ENCODE results near the gene RPF1.

The RPF1 gene

DNA sequence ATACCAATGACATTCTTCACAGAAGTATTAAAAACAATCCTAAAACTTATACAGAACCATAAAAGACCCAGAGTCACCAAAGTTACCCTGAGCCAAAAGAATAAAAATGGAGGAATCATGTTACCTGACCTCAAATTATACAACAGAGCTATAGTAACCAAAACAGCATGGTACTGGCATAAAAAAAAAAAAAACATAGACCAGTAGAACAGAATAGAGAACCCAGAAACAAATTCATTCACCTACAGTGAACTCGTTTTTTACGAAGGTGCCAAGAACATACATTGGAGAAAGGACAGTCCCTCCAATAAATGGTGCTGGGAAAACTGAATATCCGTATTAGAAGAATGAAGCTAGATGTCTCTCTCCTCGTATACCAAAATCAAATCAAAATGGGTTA lies 30.0 kb downstream of the RPF1 start (continued):
- TF ChIP-seq, protein P1, sequence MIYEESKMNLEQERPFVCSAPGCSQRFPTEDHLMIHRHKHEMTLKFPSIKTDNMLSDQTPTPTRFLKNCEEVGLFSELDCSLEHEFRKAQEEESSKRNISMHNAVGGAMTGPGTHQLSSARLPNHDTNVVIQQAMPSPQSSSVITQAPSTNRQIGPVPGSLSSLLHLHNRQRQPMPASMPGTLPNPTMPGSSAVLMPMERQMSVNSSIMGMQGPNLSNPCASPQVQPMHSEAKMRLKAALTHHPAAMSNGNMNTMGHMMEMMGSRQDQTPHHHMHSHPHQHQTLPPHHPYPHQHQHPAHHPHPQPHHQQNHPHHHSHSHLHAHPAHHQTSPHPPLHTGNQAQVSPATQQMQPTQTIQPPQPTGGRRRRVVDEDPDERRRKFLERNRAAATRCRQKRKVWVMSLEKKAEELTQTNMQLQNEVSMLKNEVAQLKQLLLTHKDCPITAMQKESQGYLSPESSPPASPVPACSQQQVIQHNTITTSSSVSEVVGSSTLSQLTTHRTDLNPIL (CRISPR knock-in tag; IDR thresholded peaks at IDR 0.05; ENCODE audit: low read depth) = no peak
- no peak for TF ChIP-seq BACH2 (CRISPR knock-in tag; IDR thresholded peaks at IDR 0.05; ENCODE audit: borderline replicate concordance)
- no peak for TF ChIP-seq OSR1 (CRISPR knock-in tag; IDR thresholded peaks at IDR 0.05)
- TF ChIP-seq PPARA (CRISPR knock-in tag; IDR thresholded peaks at IDR 0.05; ENCODE audit: borderline replicate concordance) = no peak
- no peak for TF ChIP-seq ESRRG (CRISPR knock-in tag; IDR thresholded peaks at IDR 0.05)

DNA sequence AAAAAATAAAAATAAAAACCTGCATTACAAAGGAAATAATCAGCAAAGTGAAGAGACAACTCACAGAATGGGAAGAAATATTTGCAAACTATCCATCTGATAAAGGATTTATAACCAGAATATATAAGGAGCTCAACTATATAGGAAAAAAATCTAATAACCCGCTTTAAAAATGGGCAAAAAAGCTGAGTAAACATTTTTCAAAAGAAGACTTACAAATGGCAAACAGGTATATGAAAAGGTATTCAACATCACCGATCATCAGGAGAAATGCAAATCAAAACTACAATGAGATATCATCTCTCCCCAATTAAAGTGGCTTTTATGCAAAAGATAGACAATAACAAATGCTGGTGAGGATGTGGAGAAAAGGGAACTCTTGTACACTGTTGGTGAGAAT lies 31.1 kb downstream of the RPF1 start:
- no peak for ATAC-seq
- no peak for TF ChIP-seq ZNF8 (CRISPR knock-in tag; IDR thresholded peaks at IDR 0.05)

DNA sequence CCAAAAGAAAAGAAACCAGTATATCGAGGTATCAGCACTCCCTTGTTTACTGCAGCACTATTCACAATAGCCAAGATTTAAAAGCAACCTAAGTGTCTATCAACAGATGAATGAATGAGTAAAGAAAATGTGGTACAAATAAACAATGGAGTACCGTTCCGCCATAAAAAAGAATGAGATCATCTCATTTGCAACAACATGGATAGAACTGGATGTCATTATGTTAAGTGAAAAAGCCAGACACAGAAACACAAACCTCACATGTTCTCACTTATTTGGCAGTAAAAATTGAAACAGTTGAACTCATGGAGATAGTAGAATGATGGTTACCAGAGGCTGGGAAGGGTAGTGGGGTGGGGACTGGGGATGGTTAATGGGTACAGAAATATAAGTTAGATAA lies 31.6 kb downstream of the RPF1 start:
- no peak for ATAC-seq
- TF ChIP-seq ISL1 (CRISPR knock-in tag; IDR thresholded peaks at IDR 0.05) = no peak
- no peak for TF ChIP-seq TCF4 (CRISPR knock-in tag; IDR thresholded peaks at IDR 0.05; ENCODE audit: borderline replicate concordance)
- TF ChIP-seq, protein P2, sequence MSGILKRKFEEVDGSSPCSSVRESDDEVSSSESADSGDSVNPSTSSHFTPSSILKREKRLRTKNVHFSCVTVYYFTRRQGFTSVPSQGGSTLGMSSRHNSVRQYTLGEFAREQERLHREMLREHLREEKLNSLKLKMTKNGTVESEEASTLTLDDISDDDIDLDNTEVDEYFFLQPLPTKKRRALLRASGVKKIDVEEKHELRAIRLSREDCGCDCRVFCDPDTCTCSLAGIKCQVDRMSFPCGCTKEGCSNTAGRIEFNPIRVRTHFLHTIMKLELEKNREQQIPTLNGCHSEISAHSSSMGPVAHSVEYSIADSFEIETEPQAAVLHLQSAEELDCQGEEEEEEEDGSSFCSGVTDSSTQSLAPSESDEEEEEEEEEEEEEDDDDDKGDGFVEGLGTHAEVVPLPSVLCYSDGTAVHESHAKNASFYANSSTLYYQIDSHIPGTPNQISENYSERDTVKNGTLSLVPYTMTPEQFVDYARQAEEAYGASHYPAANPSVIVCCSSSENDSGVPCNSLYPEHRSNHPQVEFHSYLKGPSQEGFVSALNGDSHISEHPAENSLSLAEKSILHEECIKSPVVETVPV (CRISPR knock-in tag; IDR thresholded peaks at IDR 0.05) = no peak
- TF ChIP-seq SNAI2 (CRISPR knock-in tag; IDR thresholded peaks at IDR 0.05) = no peak
- TF ChIP-seq, protein P1 (CRISPR knock-in tag; IDR thresholded peaks at IDR 0.05; ENCODE audit: low read depth) = no peak
- no peak for TF ChIP-seq ARNTL (CRISPR knock-in tag; IDR thresholded peaks at IDR 0.05; ENCODE audit: borderline replicate concordance, low read depth)
- TF ChIP-seq, protein P3, sequence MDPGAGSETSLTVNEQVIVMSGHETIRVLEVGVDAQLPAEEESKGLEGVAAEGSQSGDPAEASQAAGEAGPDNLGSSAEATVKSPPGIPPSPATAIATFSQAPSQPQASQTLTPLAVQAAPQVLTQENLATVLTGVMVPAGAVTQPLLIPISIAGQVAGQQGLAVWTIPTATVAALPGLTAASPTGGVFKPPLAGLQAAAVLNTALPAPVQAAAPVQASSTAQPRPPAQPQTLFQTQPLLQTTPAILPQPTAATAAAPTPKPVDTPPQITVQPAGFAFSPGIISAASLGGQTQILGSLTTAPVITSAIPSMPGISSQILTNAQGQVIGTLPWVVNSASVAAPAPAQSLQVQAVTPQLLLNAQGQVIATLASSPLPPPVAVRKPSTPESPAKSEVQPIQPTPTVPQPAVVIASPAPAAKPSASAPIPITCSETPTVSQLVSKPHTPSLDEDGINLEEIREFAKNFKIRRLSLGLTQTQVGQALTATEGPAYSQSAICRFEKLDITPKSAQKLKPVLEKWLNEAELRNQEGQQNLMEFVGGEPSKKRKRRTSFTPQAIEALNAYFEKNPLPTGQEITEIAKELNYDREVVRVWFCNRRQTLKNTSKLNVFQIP (CRISPR knock-in tag; IDR thresholded peaks at IDR 0.05; ENCODE audit: borderline replicate concordance, low read depth) = no peak
- TF ChIP-seq, protein P4, sequence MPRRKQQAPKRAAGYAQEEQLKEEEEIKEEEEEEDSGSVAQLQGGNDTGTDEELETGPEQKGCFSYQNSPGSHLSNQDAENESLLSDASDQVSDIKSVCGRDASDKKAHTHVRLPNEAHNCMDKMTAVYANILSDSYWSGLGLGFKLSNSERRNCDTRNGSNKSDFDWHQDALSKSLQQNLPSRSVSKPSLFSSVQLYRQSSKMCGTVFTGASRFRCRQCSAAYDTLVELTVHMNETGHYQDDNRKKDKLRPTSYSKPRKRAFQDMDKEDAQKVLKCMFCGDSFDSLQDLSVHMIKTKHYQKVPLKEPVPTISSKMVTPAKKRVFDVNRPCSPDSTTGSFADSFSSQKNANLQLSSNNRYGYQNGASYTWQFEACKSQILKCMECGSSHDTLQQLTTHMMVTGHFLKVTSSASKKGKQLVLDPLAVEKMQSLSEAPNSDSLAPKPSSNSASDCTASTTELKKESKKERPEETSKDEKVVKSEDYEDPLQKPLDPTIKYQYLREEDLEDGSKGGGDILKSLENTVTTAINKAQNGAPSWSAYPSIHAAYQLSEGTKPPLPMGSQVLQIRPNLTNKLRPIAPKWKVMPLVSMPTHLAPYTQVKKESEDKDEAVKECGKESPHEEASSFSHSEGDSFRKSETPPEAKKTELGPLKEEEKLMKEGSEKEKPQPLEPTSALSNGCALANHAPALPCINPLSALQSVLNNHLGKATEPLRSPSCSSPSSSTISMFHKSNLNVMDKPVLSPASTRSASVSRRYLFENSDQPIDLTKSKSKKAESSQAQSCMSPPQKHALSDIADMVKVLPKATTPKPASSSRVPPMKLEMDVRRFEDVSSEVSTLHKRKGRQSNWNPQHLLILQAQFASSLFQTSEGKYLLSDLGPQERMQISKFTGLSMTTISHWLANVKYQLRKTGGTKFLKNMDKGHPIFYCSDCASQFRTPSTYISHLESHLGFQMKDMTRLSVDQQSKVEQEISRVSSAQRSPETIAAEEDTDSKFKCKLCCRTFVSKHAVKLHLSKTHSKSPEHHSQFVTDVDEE (CRISPR knock-in tag; IDR thresholded peaks at IDR 0.05) = no peak
- no peak for TF ChIP-seq ESRRG (CRISPR knock-in tag; IDR thresholded peaks at IDR 0.05)
- TF ChIP-seq ZFP3 (CRISPR knock-in tag; IDR thresholded peaks at IDR 0.05) = no peak
- TF ChIP-seq ZNF565 (CRISPR knock-in tag; conservative IDR thresholded peaks at IDR 0.05; ENCODE audit: low read depth) = no peak

DNA sequence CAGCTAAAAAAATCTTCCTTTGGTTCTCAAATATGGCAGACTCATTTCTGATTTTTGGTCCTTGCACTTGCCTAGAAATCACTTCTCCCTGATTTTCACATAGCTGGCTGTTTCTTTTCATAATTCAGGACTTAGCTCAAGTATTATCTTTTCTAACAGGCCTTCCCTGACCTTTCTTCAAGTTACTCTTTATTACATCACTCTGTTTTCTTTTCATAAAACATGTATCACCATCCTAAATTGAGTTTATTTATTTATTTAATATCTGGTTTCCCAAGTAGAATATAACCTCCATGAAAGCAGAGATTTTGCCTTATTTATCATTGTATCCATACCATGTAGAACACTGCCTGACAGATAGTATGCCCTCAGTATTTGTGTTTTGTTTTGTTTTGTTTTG lies 45.5 kb downstream of the RPF1 start:
- no peak for TF ChIP-seq OSR1 (CRISPR knock-in tag; IDR thresholded peaks at IDR 0.05)
- TF ChIP-seq, protein P4 (CRISPR knock-in tag; IDR thresholded peaks at IDR 0.05) = no peak
- ATAC-seq = no peak
